ENCODE data around the gene SSTR5.

The SSTR5 gene

GRCh38 chr16:1054660-1055556 lies 17.6 kb upstream of the SSTR5 start:
- DNase-seq (ENCODE audit: low spot score), result peak; percentile 52

- no peak for DNase-seq (ENCODE audit: low spot score)
Measured at GRCh38 chr16:1055557-1055924, 17.0 kb upstream of the SSTR5 start.

- DNase-seq (ENCODE audit: low spot score), result no peak
Measured at GRCh38 chr16:1056196-1056595, 16.4 kb upstream of the SSTR5 start.

- DNase-seq (ENCODE audit: low spot score), result no peak
Measured at GRCh38 chr16:1057252-1057932, 15.2 kb upstream of the SSTR5 start.

DNA sequence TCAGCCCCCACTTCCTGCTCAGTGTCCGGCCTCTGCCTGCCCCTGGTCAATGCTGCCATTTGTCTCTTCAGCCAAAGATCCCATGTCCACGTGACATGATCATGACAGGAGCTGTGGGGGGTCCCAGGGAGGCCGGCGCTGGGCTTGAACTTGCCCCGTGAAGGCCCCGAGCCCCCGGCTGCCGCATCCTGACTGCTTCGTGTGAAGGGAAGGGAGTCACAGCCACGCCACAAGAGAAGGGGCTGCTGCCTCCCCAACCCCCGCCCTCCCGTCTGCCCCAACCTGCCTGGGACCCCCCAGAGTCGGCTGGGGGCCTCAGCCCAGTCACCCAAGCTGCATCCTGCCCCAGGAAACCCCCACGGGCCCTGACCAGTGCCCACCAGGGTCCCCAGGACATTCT lies 14.3 kb upstream of the SSTR5 start:
- no peak for DNase-seq (ENCODE audit: low spot score)

GRCh38 chr16:1059310-1059709 lies 13.2 kb upstream of the SSTR5 start:
- DNase-seq (ENCODE audit: low spot score), result no peak

GRCh38 chr16:1060416-1061340 lies 11.9 kb upstream of the SSTR5 start:
- DNase-seq (ENCODE audit: low spot score), result no peak

DNA sequence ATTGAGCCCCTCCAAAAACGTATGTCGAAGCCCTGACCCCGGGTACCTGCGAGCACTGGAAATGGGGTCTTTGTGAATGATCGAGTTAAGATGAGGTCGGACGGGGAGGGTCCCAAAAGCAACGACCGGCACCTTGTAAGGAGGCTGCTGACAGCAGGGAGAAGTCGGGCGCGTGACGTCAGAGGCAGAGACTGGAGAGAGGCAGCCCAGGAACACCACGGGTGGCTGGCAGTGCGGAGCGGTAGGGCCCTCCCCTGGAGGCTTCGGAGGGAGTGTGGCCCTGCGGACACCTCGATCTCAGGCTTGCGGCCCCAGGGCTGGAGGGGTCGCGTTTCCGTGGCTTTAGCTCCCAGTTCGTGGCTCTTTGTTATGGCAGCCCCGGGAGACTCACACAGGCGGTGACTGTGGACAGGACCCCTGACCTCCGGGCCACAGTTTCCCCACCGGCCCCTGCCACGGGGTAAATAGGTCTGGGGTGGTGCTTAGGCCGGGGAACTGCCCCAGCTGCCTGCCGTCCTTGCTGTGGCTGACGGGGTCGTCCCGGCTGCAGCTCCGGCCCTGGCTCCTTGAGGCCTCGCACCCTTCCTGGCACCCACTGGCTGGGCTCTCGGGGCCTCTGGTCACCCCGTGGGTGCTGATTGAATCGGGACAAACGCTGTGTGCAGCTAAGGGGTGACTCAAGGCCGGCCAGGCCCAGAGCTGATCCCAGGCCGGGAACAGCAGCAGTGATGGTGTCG lies 10.6 kb upstream of the SSTR5 start:
- no peak for DNase-seq (ENCODE audit: low spot score)

DNA sequence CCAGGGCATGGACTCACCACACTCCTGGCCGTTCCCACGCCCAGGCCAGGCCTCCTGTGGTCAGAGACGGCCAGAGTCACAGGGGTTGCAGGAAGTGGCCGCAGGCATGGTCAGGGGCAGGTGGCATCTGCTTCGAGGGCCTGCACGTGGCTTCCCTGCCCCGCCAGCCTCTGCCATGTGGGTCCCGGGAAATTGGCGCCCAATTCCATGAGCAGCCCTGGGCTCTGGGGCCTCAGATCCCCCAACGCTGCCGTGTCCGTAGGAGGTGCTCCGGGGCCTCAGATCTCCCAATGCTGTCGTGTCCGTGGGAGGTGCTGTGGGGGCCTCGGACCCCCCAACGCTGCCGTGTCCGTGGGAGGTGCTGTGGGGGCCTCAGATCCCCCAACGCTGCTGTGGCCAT lies 9.7 kb upstream of the SSTR5 start:
- DNase-seq (ENCODE audit: low spot score), result no peak

DNA sequence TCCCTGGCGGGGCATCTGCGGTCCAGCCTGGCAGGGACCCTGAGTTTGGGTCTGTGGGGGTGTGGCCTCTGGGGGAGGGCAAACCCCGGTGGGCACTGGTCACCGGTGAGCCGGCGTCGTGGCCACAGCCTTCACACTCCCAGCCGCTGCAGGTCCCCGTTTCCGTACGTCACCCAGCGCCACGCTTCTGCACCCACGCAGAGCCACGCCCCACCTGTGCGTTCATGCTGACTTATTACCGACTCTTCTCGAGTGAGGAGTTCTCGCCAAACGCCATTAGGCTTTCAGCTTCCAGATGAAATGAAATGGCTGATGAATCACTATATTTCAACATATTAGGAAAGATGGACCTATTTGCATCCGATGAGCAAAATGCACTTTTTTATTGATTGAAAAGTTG lies 8.8 kb upstream of the SSTR5 start:
- no peak for DNase-seq (ENCODE audit: low spot score)

GRCh38 chr16:1065469-1066128 lies 6.9 kb upstream of the SSTR5 start:
- DNase-seq (ENCODE audit: low spot score), result no peak

- no peak for DNase-seq (ENCODE audit: low spot score)
Measured at GRCh38 chr16:1066584-1067172, 5.9 kb upstream of the SSTR5 start.

DNA sequence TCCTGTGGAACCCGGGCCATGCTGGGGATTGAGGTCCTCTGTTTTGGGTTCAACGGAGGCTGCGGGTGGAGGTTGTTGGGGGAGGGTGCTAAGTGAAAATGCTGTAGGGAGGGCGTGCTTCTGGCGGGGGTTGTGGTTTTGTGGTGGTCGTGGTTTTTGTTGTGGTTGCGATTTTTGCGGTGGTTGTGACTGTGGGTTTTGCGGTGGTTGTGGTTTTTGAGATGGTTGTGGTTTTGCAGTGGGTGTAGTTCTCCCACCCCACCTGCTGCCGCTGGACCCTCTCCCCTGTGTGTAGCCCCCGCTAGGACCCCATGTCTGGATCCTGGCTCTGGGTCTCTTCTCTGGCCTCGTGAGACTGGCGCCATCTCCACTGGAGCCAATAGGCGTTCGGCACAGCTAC lies 4.9 kb upstream of the SSTR5 start:
- no peak for DNase-seq (ENCODE audit: low spot score)

DNA sequence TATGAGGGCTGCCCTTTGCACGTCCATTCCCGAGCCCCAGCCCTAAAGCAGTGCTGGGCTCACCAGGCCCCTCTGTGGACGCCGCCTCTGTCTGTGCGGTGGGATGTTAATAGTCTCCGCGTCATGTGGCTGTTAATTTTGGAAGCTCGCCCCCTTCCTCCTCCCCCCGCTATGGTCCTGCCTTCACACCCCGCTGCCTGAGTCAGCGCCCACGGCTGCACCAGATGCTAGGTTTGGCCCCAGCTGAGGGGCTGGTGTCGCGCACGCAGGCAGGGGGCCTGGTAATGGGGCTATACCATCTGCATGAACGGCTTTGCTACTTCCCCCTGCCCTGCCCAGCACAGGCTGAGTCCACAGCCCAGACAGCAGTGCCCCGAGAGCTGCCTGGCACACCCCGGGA lies 4.1 kb upstream of the SSTR5 start:
- DNase-seq (ENCODE audit: low spot score), result no peak

- no peak for DNase-seq (ENCODE audit: low spot score)
Measured at GRCh38 chr16:1069154-1069553, 3.4 kb upstream of the SSTR5 start.

- DNase-seq (ENCODE audit: low spot score), result no peak
Measured at GRCh38 chr16:1070084-1070863, 2.3 kb upstream of the SSTR5 start.

DNA sequence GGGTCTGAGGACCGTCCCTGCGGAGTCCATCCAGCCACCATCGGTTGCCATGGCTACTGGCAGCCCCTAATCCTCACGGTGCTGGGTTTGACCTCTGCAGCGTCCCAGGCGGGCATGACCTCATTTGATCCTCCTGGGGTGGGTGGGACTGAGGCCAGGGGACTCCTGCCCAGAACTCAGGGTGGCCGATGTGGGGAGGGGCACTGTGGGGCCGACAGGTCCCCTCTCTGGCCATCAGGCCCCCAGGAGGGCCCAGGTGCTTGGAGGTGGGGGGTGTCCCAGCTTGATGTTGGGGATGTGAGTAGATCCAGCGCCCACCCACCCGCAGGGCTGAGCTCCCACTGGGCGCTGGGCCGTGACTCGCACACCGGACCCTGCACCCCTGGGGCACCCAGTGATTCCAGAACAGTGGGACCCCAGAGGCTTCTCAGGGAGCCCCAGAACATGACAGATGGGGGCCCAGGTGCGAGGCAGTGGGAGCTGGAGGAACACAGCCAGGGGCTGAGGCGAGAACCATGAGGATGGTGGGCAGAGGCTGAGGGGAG lies 1.6 kb upstream of the SSTR5 start:
- no peak for DNase-seq (ENCODE audit: low spot score)

DNA sequence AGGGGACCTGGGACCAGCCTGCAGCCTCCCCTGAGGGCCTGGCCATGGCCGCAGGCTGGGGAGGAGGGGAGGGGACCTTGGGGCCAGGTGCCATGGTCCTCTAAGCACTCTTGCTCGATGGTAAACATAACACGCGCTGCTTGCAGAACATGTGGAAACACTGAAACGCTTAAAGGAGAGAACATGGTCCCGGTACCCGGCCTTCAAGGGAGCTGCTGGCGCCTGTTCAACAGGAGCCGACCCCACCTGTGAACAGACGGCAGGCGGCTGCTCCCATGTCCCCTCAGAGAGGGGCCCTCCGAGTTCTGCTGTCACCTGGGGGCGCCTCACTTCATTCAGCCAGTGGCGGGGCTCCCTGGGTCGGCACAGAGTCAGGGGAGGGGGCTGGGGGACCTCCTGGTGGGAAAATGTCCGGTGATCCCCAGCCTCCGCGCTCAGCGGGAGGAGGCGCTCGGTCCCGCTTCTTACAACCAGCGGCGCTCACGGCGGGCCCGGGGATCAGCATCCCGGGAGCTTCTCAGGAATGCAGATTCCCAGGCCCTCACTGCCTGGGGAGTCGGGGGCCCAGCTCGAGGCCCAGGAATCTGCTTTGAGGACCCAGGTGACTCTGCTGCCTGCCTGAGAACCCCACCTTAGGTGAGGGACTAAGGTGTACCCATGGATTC lies 854 bp upstream of the SSTR5 start:
- DNase-seq (ENCODE audit: low spot score), result no peak

- no peak for DNase-seq (ENCODE audit: low spot score)
Measured at GRCh38 chr16:1073262-1073558, 663 bp downstream of the SSTR5 start.

Measured in SK-N-DZ (cell line).